GM21423 (cell line): Measurements from ENCODE around the gene ARHGAP42.

Experiments
- ATAC-seq: cut with Tn5 transposase; IDR thresholded peaks from one replicate; pipeline ENCODE4 v1.9.1; 2021; ENCODE audit warnings: mild to moderate bottlenecking, moderate library complexity; ENCODE audit not compliant: unreplicated experiment

The ARHGAP42 gene

DNA sequence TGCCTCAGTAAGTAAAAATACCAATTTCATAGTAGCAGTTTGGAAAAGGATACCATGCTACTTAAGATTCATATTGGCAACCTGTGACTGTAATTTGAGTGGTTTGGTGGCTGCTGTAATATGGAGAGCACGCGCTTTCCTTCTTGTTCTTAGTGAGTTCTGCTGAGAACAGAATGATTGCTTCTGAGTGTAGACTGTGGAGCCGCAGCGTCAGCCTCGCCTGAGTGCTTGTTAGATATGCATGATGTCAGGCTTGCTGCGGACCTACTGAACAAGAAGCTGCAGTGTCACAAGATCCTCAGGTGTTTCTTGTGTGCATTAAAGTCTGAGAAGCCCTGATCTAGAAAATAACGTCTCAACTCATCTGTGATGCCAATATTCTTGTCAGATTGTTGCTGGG, 143.2 kb downstream of the ARHGAP42 start:
- ATAC-seq, result no peak

DNA sequence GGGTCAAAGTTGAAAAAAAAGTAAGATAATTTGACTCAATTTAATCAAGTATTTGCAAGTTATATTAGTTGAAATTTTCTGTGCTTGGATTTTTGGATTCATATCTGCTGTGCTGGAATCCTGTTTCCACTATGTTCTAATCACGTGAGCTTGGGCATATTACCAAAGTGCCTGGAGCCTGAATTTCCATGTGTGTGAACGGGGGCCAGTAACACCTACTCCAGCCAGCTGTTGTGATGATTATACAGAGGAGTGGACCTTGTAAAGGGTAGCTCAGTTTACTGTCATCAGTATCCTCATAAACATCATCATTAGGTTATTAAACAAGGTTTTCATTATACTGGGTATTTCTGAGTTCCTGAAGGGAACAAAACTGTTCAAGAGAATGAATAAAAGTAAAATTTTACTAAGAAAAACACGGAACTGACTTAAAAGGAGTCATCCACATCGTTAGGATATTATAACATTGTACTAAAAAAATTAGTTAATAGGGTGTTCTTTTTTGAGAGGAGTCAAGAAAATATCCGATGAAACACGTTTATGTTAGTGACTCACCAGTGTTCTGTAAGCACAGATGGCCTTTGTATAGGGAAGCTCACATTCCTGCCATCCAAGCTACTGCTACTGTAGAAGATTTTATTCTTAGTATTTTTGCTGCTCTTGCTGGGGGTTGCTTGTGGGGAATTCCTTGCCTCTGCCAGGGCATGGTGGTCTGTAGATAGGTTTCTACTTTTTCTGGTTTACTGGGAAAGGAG, 144.1 kb downstream of the ARHGAP42 start:
- no peak for ATAC-seq

- no peak for ATAC-seq
Measured at GRCh38 chr11:100831929-100832494, 144.9 kb downstream of the ARHGAP42 start.

GRCh38 chr11:100832829-100833228, 145.7 kb downstream of the ARHGAP42 start:
- ATAC-seq, result no peak

GRCh38 chr11:100833276-100833675, 146.2 kb downstream of the ARHGAP42 start:
- no peak for ATAC-seq

GRCh38 chr11:100835854-100836253, 148.8 kb downstream of the ARHGAP42 start:
- ATAC-seq, result no peak

GRCh38 chr11:100837311-100837710, 150.2 kb downstream of the ARHGAP42 start:
- no peak for ATAC-seq

- ATAC-seq, result no peak
Measured at GRCh38 chr11:100841711-100842407, 154.8 kb downstream of the ARHGAP42 start.

DNA sequence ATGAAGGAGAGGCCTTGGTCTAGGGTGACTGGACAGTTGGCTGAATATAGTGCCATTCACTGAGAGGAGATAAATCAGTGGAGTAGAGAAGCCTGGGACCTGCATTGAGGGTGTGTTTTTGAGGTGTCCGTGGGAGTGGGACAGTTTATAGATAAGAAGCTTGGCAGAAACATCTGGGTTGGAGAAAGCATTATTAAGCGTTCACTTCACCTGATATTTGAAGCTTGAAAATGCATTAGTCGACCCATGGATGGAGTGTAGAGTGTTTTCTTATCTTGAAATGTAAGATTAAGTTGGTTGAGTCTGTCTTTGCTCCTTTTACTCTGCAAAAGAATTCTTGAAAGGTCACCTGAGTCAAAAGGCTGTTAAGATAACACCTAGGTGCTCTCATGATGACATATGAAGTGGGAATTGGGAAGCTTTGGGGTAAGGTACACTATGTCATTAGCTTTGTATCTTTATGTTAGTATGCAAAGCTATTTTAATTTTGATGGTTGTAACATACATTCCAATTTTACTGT, 160.7 kb downstream of the ARHGAP42 start:
- no peak for ATAC-seq

GRCh38 chr11:100849009-100849900, 162.2 kb downstream of the ARHGAP42 start:
- ATAC-seq, result no peak

GRCh38 chr11:100849901-100850235, 162.8 kb downstream of the ARHGAP42 start:
- ATAC-seq, result no peak

DNA sequence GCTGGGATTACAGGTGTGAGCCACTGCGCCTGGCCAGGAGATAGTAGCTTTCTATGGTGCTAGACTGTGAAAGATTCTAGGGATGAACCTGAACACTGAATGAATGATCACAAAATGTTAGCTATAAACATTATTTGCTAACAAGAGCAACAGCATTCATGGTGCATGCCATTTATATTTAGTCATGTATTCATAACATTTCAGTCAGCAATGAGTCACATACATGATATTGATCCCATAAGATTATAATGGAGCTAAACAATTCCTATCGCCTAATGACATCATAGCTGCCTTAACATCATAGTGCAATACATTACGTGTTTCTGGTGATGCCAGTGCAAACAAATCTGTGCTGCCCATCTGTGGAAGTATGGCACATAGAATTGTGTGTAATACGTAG, 164.1 kb downstream of the ARHGAP42 start:
- ATAC-seq, result no peak

DNA sequence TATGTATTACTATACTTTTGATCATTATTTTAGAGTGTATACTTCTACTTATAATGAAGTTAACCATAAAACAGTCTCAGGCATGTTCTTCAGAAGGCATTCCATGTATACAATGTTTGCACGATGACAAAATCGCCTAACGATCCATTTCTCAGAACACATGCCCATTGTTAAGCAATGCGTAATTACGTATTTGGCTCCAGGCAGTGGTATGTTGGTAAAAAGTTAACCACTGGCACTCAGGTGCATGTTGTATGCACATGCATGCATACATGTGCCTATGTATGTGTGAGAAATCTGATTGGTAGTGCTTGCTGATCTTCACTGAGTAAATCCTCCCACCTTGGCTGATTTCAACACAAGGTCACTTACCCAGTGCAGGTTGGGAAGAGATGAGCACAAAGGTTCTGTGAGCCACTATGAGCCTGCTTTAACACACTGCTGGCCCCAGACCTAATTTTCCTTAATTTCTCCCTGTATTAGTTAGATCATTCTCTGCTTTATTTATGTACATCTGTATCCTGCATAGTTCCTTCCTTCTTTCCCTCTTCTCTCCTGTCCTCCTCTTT, 164.6 kb downstream of the ARHGAP42 start:
- no peak for ATAC-seq

DNA sequence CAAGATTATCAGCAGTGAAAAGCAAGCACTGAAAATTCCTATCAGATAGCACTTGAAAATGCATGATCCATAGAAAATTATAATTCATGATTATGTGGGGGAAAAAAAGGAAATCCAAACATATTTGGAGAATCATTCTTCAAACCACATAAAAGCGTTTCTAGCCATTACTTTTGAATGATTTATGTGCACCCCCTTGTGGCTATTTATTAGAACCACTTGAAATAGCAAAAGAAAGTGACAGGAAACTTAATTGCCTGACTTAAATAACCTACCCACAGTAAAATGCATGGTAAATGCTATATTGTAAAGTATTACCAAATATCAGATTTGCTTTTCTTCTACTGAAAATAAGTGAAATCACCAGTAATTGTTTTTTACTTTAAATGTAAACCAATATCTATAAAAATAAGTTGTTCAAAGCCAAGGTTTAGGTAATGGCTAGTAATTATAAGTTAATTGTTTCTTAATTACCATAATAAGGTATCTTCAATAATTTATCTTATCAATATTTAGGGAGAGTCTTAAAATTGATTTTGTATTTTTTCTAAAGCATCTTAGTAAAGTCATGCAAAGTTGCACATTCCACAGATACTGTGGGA, 168.5 kb downstream of the ARHGAP42 start:
- no peak for ATAC-seq

DNA sequence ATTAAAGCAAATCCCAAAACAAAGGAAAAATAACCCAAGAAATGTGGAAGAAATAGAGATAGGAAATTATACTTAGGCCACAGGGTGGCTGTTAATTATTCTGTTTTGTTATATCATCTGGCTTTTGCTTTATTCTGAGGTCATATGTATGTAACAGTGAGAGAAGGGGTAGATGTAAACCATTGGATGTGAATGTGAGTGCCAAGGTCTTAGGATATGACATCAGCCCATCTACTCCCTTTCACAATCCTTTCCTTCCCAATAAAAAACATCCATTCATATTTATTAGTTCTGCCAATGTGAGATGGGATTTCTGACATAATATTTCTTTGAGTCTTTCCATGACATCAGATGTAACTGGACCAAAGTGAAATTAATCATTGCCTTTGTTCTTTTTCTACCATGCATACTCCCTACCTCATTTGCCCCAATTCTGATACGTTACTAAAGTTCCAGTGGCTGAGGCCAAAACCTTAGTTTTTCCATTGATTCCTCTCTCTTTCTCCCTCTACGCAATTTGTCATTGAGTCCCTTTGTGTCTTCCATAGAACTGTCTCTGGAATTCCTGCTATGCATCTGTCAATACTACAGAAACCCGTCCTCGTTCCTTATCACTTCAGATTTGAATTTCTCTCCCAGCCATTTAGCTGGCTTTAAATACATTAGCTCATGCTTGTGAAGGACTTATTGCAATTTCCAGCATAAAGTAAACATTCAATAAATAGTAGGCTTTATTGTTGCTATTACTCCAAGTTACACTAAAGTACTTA, 170.3 kb downstream of the ARHGAP42 start:
- ATAC-seq, result no peak

DNA sequence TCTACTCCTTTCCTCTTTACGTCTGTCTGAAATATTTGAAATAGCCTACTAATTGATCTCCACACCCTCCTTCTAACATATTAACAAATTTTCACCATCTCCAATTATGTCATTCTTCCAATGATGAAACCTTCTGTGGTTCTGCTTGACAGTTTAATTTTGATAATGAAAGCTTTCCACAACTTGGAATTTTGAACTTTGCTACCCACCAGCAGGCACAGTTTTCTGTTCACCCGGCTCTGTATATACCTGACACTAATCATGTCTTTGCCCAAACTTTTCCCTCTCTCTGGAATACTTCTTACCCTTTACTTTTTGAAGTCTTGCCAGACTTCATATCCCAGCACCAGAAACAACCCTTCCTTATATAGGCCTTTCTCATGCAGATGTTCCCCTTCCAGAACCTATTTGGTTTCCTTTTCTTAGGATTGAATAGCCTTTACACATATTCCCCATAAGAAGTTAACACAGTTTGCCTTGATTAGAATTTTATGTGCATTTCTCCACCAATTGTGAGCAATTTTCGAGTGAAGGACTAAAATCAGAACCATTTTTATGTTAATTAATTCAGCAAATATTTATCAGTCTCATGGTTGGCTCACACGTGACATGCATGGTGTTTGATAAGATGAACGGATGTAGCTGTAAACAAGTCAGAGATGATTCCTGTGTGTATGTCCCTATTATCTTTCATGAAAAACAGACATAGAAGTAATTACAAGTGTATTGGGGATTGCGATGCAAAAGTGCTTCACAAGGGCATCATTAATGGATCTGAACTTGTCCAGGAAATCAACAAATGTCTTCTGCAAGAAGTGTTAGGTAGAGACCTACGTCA, 173.4 kb downstream of the ARHGAP42 start:
- no peak for ATAC-seq

- ATAC-seq, result no peak
Measured at GRCh38 chr11:100861212-100861611, 174.1 kb downstream of the ARHGAP42 start.

GRCh38 chr11:100863080-100863581, 176.0 kb downstream of the ARHGAP42 start:
- ATAC-seq, result peak; percentile 78
